RWPE2 (cell line): ENCODE measurements around the gene ZC3H13.
"Not testable (repeated sequence)": the region's sequence is repeated elsewhere in the genome, so short reads cannot be mapped to it uniquely, and the experiment has no call there.

ENCODE experiments used
- ATAC-seq: fragments of 200-7000 bp; cut with Tn5 transposase; 3 replicates; pipeline ENCODE4 v1.9.1; 2021; ENCODE audit warnings: low read depth
- DNase-seq: peaks from one replicate; pipeline ENCODE4 v3.0.0-alpha.2; 2020; ENCODE audit warnings: low spot score
- H3K27ac ChIP-seq: fragments of 450-650 bp; 2 replicates; pipeline ENCODE4 v1.5.1; 2017; ENCODE audit warnings: mild to moderate bottlenecking; ENCODE audit not compliant: poor library complexity, severe bottlenecking
- H3K27me3 ChIP-seq: fragments of 250-450 bp; sonication (Bioruptor Pico); 2 replicates; pipeline ENCODE4 v1.5.1; 2021; ENCODE audit warnings: mild to moderate bottlenecking, moderate library complexity; ENCODE audit not compliant: insufficient read depth, poor library complexity, severe bottlenecking
- H3K36me3 ChIP-seq: fragments of 250-450 bp; sonication (Bioruptor Pico); 2 replicates; pipeline ENCODE4 v1.5.1; 2020; ENCODE audit warnings: low read depth, mild to moderate bottlenecking, moderate library complexity
- H3K4me1 ChIP-seq: fragments of 250-450 bp; sonication (Bioruptor Pico); 2 replicates; pipeline ENCODE4 v1.5.1; 2021; ENCODE audit warnings: mild to moderate bottlenecking, moderate library complexity; ENCODE audit not compliant: insufficient read depth, poor library complexity, severe bottlenecking
- H3K4me3 ChIP-seq: fragments of 250-450 bp; sonication (Bioruptor Pico); 2 replicates; pipeline ENCODE4 v1.5.1; 2021; ENCODE audit warnings: mild to moderate bottlenecking, moderate library complexity; ENCODE audit not compliant: severe bottlenecking
- H3K9me3 ChIP-seq: fragments of 250-450 bp; sonication (Bioruptor Pico); 2 replicates; pipeline ENCODE4 v1.5.1; 2021; ENCODE audit warnings: mild to moderate bottlenecking, moderate library complexity; ENCODE audit not compliant: severe bottlenecking
- CTCF ChIP-seq: fragments of 450-650 bp; IDR thresholded peaks from one replicate; pipeline ENCODE4 v1.5.1; 2017; ENCODE audit warnings: mild to moderate bottlenecking, moderate library complexity; ENCODE audit not compliant: poor library complexity, severe bottlenecking

Gene ZC3H13

GRCh38 chr13:46004491-46004890, 48.1 kb downstream of the ZC3H13 start:
- no peak for DNase-seq
- Histone ChIP-seq H3K27ac (no peak overlapping the region), H3K9me3 (no peaks in the 10 kb centered on the region), H3K4me3 (no peak overlapping the region), H3K27me3 (no peaks in the 10 kb centered on the region), H3K36me3 (peaks cover 77% of the 10 kb centered on the region), H3K4me1 (no peaks in the 10 kb centered on the region)
- ATAC-seq = no peak
- no peak for TF ChIP-seq CTCF

GRCh38 chr13:45996631-45997030, 55.9 kb downstream of the ZC3H13 start:
- Histone ChIP-seq H3K9me3 (no peaks in the 10 kb centered on the region), H3K4me1 (no peaks in the 10 kb centered on the region), H3K4me3 (no peak overlapping the region), H3K27me3 (no peaks in the 10 kb centered on the region), H3K36me3 (peaks cover 38% of the 10 kb centered on the region), H3K27ac (no peak overlapping the region)
- no peak for DNase-seq
- no peak for ATAC-seq
- TF ChIP-seq CTCF = no peak

- Histone ChIP-seq H3K9me3 (no peaks in the 10 kb centered on the region), H3K4me3 (no peak overlapping the region), H3K27me3 (no peaks in the 10 kb centered on the region), H3K4me1 (no peaks in the 10 kb centered on the region), H3K27ac (no peak overlapping the region), H3K36me3 (peaks cover 24% of the 10 kb centered on the region)
- no peak for ATAC-seq
- TF ChIP-seq CTCF = no peak
- no peak for DNase-seq
These were observed 57.3 kb downstream of the ZC3H13 start for GRCh38 chr13:45995245-45995644.

GRCh38 chr13:45994752-45995151, 57.8 kb downstream of the ZC3H13 start:
- no peak for ATAC-seq

GRCh38 chr13:45989607-45990006, 62.9 kb downstream of the ZC3H13 start:
- Histone ChIP-seq H3K27ac (no peak overlapping the region), H3K36me3 (peaks cover 47% of the 10 kb centered on the region), H3K4me1 (no peaks in the 10 kb centered on the region), H3K4me3 (no peak overlapping the region), H3K9me3 (no peaks in the 10 kb centered on the region), H3K27me3 (no peaks in the 10 kb centered on the region)
- ATAC-seq (no peak), DNase-seq (no peak)
- TF ChIP-seq CTCF = no peak

More at GRCh38 chr13:45994752-45995151, 57.8 kb downstream of the ZC3H13 start:
- Histone ChIP-seq H3K4me1 (no peaks in the 10 kb centered on the region), H3K27me3 (no peaks in the 10 kb centered on the region), H3K9me3 (no peaks in the 10 kb centered on the region), H3K4me3 (no peak overlapping the region), H3K36me3 (peaks cover 24% of the 10 kb centered on the region), H3K27ac (no peak overlapping the region)
- no peak for TF ChIP-seq CTCF
- DNase-seq = no peak

GRCh38 chr13:45981127-45981526, 71.4 kb downstream of the ZC3H13 start:
- ATAC-seq, H3K27ac ChIP-seq, H3K4me3 ChIP-seq, H3K9me3 ChIP-seq, DNase-seq, H3K4me1 ChIP-seq, H3K27me3 ChIP-seq: not testable (repeated sequence)
- H3K36me3 ChIP-seq = peaks cover 48% of the 10 kb centered on the region
